ENCODE measurements around the gene NUBP2. TPM values are rescaled to one million over a fixed set of nuclear protein-coding genes. Genes with fewer than 3 reads are reported as not detected.

NUBP2 gene
- total RNA-seq, 1 experiment from 2014 or later = 76.6 TPM

DNA sequence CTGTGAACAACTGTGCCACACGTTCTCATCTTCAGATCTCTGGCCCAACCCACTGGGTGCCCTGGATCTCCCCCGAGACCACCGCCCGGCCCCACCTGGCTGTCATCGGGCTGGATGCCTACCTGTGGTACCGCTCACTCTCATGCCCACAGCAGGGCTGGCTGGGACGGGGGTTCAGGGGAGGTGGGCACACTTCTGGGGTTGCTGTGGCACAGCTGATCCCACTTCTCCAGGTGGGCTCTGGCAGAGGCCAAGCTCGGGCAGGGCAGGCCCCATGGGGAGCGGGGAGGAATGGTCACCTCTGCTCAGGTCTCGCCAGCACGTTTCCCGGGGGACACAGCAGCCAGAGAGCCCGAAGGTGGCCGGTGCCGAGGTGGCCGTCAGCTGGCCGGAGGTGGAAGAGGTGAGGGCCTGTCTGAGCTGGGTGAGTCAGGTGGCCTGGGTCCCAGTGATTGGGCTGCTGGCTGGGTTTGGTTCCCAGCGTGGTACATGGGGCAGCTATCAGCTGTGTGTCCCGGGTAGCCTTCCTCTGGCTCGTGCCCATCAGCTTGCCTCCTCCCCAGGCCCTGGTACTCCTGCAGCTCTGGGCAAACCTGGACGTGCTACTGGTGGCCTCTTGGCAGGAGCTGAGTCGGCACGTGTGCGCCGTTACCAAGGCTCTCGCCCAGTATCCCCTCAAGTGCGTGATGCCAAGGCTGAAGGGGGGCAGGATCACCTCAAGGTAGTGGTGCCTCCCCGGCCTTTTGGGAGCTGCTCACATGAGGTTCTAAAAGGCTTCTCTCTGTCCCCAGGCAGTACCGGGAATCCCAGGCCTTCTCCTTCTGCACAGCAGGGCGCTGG is 7.5 kb upstream of the NUBP2 start:
- peaks cover 16% of the 10 kb centered on the region for H3K36me3 ChIP-seq (ENCODE audit: insufficient read depth, low read length, poor library complexity, severe bottlenecking)
- H3K9me3 ChIP-seq (ENCODE audit: low read depth, low read length, poor library complexity, severe bottlenecking) = no peaks in the 10 kb centered on the region
- CTCF ChIA-PET = no interaction called here
- no peak overlapping the region for H3K27ac ChIP-seq (ENCODE audit: low read depth, low read length, poor library complexity, severe bottlenecking)
- POLR2A ChIA-PET (ENCODE audit: low non-redundant PET) = no interaction called here
- no TSS peak for BruUV-seq (replicated peaks)
- intact Hi-C loops (cut with micrococcal nuclease; ENCODE audit: unreplicated experiment) = loop anchor here (10.0 kb wide), 1 partner anchor 50 kb away; the partner anchor contains the start of genes FAHD1 and HAGH
- H3K4me3 ChIP-seq (ENCODE audit: low read depth, low read length, poor library complexity, severe bottlenecking) = no peak overlapping the region
- no peaks in the 10 kb centered on the region for H3K27me3 ChIP-seq (replicated peaks; ENCODE audit: insufficient read depth, low read depth, low read length, poor library complexity)
- no peak for TF ChIP-seq EZH2 (IDR thresholded peaks at IDR 0.05; ENCODE audit: borderline replicate concordance, low read depth, low read length, poor library complexity, severe bottlenecking)
- TF ChIP-seq, protein P1, sequence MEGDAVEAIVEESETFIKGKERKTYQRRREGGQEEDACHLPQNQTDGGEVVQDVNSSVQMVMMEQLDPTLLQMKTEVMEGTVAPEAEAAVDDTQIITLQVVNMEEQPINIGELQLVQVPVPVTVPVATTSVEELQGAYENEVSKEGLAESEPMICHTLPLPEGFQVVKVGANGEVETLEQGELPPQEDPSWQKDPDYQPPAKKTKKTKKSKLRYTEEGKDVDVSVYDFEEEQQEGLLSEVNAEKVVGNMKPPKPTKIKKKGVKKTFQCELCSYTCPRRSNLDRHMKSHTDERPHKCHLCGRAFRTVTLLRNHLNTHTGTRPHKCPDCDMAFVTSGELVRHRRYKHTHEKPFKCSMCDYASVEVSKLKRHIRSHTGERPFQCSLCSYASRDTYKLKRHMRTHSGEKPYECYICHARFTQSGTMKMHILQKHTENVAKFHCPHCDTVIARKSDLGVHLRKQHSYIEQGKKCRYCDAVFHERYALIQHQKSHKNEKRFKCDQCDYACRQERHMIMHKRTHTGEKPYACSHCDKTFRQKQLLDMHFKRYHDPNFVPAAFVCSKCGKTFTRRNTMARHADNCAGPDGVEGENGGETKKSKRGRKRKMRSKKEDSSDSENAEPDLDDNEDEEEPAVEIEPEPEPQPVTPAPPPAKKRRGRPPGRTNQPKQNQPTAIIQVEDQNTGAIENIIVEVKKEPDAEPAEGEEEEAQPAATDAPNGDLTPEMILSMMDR (conservative IDR thresholded peaks at IDR 0.05; ENCODE audit: low read depth, low read length) = no peak
- H3K4me1 ChIP-seq (ENCODE audit: insufficient read depth, low read length, poor library complexity, severe bottlenecking) = peaks cover 1% of the 10 kb centered on the region
- DNase-seq (ENCODE audit: low spot score) = no peak

DNA sequence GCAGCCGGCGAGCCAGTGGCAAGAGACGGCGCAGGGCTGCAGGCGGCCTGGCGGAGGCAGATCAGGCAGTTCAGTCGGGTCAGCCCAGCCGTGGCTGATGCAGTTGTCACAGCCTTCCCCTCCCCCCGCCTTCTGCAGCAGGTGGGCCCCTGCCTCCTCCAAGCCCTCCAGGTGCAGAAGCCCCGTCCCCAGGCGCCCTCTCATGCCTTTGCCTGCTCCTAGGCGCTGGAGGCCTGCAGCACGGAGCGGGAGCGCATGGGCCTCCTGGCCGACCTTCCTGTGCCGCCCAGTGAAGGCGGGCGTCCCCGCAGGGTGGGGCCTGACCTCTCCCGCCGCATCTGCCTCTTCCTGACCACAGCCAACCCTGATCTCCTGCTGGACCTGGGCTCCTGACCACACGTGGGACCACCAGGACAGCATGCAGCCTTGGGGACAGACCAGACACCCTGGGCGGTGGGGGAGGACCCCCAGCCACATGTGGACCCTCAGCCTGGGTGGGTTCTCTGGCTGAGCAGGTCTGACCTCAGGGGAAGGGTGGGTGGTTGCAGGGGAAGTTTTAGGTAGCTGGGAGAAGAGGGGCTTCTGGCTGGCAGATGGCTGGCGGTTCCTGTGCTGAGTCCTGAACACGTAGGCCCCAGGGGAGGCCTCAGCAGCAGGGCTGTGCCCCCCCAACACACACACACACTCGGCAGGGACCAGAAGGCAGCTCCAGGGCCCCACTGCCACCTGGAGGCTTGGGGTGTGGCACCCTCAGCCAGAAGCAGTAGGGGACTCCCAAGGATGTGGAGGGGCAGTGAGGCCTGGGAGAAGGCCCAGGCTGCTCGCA is 6.7 kb upstream of the NUBP2 start:
- no peak overlapping the region for H3K4me3 ChIP-seq (ENCODE audit: low read depth, low read length, poor library complexity, severe bottlenecking)
- DNase-seq (ENCODE audit: low spot score) = no peak
- POLR2A ChIA-PET (ENCODE audit: low non-redundant PET) = no interaction called here
- CTCF ChIA-PET = no interaction called here
- H3K9me3 ChIP-seq (ENCODE audit: low read depth, low read length, poor library complexity, severe bottlenecking) = no peaks in the 10 kb centered on the region
- no TSS peak for BruUV-seq (replicated peaks)
- no peaks in the 10 kb centered on the region for H3K4me1 ChIP-seq (ENCODE audit: insufficient read depth, low read length, poor library complexity, severe bottlenecking)
- H3K27me3 ChIP-seq (replicated peaks; ENCODE audit: insufficient read depth, low read depth, low read length, poor library complexity) = no peaks in the 10 kb centered on the region
- intact Hi-C loops (cut with micrococcal nuclease; ENCODE audit: unreplicated experiment) = loop anchor here (10.0 kb wide), 1 partner anchor 49 kb away; the partner anchor contains the start of genes FAHD1 and HAGH
- H3K36me3 ChIP-seq (ENCODE audit: insufficient read depth, low read length, poor library complexity, severe bottlenecking) = peaks cover 14% of the 10 kb centered on the region
- no peak overlapping the region for H3K27ac ChIP-seq (ENCODE audit: low read depth, low read length, poor library complexity, severe bottlenecking)
- TF ChIP-seq, protein P1 (conservative IDR thresholded peaks at IDR 0.05; ENCODE audit: low read depth, low read length) = no peak
- no peak for TF ChIP-seq EZH2 (IDR thresholded peaks at IDR 0.05; ENCODE audit: borderline replicate concordance, low read depth, low read length, poor library complexity, severe bottlenecking)

GRCh38 chr16:1776672-1776955 is 6.1 kb upstream of the NUBP2 start:
- ChIA-PET CTCF (no interaction called here), POLR2A (ENCODE audit: low non-redundant PET) (no interaction called here)
- DNase-seq (ENCODE audit: low spot score) = no peak
- TF ChIP-seq, protein P1 (conservative IDR thresholded peaks at IDR 0.05; ENCODE audit: low read depth, low read length) = no peak
- no peak for TF ChIP-seq EZH2 (IDR thresholded peaks at IDR 0.05; ENCODE audit: borderline replicate concordance, low read depth, low read length, poor library complexity, severe bottlenecking)
- no TSS peak for BruUV-seq (replicated peaks)
- Histone ChIP-seq H3K27me3 (replicated peaks; ENCODE audit: insufficient read depth, low read depth, low read length, poor library complexity) (no peaks in the 10 kb centered on the region), H3K4me3 (ENCODE audit: low read depth, low read length, poor library complexity, severe bottlenecking) (no peak overlapping the region), H3K36me3 (ENCODE audit: insufficient read depth, low read length, poor library complexity, severe bottlenecking) (peaks cover 14% of the 10 kb centered on the region), H3K27ac (ENCODE audit: low read depth, low read length, poor library complexity, severe bottlenecking) (no peak overlapping the region), H3K9me3 (ENCODE audit: low read depth, low read length, poor library complexity, severe bottlenecking) (no peaks in the 10 kb centered on the region), H3K4me1 (ENCODE audit: insufficient read depth, low read length, poor library complexity, severe bottlenecking) (no peaks in the 10 kb centered on the region)
- intact Hi-C loops (cut with micrococcal nuclease; ENCODE audit: unreplicated experiment) = loop anchor here (10.0 kb wide), 1 partner anchor 48 kb away; the partner anchor contains the start of genes FAHD1 and HAGH
